ENCODE data around the gene OSMR.

GRCh38 chr5:38925154-38925925 lies 79.5 kb downstream of the OSMR start:
- TF ChIP-seq, protein P1, sequence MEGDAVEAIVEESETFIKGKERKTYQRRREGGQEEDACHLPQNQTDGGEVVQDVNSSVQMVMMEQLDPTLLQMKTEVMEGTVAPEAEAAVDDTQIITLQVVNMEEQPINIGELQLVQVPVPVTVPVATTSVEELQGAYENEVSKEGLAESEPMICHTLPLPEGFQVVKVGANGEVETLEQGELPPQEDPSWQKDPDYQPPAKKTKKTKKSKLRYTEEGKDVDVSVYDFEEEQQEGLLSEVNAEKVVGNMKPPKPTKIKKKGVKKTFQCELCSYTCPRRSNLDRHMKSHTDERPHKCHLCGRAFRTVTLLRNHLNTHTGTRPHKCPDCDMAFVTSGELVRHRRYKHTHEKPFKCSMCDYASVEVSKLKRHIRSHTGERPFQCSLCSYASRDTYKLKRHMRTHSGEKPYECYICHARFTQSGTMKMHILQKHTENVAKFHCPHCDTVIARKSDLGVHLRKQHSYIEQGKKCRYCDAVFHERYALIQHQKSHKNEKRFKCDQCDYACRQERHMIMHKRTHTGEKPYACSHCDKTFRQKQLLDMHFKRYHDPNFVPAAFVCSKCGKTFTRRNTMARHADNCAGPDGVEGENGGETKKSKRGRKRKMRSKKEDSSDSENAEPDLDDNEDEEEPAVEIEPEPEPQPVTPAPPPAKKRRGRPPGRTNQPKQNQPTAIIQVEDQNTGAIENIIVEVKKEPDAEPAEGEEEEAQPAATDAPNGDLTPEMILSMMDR (IDR thresholded peaks at IDR 0.05), result no peak
- TF ChIP-seq EP300 (IDR thresholded peaks at IDR 0.05), result no peak

Measured in ovary (tissue), 3 donors.